ELF-1 (cell line): ENCODE data around the gene EBP.
"Not testable (repeated sequence)": the region's sequence is repeated elsewhere in the genome, so short reads cannot be mapped to it uniquely, and the experiment has no call there.

Experiments
- DNase-seq: peaks from one replicate; pipeline ENCODE4 v3.0.0-alpha.2; 2016; ENCODE audit warnings: low read depth, low spot score

The EBP gene

DNA sequence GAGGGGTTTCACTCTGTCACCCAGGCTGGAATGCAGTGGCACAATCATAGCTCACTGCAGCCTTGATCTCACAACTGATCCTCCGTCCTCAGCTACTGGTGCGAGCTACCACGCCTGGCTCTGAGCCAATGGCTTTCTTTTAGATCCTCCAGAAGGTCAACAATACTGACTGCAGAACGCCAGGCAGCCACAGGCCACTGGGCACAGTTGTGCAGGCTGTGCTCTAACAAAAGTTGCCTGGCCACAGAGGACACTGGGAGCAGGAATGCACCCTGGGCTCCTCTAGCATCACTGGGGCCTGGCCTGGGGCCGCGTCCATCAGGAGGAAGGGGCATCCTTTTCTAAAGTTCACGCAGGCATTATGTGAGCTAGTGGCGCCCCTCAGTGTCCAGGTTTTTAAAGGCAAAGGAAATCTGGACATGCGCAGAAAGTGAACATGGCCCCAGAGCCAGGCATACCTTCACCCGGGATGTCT, 27.7 kb upstream of the EBP start:
- DNase-seq: peak; percentile 91

DNA sequence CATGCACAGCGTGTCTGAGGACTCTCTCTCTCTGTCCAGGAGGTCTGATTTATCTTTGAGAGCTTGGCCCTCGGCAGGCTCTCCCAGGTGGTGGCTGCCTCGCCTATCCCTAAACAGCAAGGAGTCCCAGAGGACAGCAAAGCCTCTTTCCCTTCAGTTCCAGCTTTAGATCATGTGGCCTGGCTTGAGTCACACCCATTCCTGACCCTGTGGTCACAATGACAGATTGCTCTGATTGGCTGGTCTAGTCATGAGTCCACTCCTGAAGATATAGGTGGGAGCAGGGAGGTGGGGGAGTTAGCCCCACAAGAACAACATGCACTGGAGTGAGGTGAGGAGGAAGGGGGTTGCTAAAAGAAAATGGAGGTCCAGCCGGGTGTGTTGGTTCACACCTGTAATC, 24.9 kb upstream of the EBP start:
- no peak for DNase-seq

GRCh38 chrX:48497871-48498270, 23.7 kb upstream of the EBP start:
- DNase-seq: no peak

DNA sequence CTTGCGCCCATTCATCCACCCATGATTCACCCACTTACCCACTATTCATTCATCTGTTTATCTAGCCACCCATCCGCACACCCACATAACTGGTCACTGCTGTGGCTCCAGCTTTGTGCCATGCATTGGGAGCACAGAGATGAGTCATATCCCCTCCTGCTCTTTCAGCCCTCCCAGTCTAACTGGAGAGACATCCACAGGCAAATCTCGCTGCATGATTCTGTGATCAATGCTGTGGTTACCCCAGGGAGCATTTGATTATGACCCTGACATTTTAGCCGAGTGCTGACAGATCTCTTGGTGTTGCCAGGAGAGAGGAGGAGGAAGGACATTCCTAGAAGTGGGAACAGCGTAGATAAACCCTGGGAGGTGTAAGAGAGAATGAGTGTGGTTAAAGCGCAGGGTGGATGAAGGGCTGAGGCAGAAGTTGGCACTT, 23.2 kb upstream of the EBP start:
- DNase-seq: no peak

GRCh38 chrX:48504261-48504660, 17.3 kb upstream of the EBP start:
- DNase-seq: no peak

DNA sequence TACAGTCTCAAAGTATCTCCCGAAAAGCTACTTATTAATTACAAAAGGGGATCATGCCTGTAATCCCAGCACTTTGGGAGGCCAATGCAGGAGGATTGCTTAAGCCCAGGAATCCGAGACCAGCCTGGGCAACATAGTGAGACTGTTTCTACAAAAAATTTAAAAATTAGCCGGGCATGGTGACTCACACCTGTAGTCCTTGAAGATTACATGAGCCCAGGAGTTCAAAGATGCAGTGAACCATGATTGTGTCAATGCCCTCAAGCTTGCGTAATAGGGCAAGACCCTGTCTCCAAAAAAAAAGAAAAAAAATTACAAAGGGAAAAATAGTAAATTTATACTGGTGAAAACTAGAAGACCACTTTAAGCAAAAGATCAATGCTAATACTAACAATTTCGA, 16.1 kb upstream of the EBP start:
- DNase-seq: no peak

DNA sequence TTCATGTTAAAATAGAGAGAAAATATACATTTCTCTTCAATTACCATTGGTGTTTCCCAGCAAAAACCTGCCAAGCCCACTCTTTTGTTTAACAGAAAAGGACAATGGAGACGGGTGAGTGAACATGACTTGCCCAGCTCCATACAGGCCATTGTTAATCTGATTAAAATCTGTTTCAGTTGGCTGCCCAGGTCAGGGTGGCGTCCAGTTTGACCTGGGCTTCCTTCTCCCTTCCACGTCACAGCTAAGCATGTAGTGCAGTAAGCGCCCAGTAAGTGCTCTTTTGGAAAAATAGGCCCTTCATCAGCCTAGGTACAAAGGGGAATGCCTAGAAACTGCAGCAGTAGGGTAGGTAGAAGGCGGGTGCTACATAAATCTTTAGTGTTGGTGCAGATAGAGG, 14.4 kb upstream of the EBP start:
- no peak for DNase-seq

DNA sequence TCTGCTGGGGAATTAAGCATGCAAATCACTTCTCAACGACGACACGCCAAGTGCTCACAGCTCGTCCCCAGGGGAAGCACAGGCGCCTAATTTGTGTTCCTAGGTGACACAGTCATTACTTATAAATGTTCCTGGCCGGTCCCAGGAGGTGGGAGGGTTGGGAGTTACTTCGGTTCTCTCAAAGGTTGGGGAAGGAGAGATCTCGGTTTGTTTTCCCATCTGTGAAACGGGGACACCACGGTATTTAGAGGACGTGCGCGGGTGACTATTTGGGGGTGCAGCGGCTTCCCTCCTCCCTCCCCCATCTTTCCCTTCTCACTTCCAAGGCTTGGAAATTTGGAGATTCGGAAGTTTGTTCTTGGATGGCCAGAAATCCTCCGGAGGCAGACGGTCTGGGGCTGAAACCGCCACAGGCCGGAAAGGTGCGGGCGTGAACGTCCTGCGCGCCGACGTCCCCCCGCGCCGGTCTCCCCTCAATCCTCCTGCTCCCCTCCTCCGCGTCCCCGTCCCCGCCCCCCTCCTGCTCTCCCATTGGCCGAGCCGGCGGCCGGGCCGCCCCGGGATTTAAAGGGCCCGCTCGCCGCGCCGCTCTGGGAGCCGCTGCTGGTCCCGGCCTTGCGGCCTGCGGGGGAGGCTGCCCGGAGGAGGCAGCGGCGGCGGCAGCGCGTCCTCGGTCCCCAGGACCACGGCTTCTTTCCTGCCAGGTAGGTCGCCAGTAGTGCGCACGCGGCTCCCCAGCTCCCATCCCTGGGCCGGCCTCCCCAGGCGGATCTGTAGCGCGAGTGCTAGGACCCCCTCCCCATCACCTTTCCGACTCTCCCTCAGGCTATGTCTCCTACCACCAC, 13.0 kb upstream of the EBP start, which contains the start of gene PORCN:
PORCN (plus strand) TSS at position 593 of the 845 bp plus-strand sequence. CDS start 829 bp downstream, outside the sequence.
- peak; percentile 57 for DNase-seq

- DNase-seq: no peak
These were observed 12.4 kb upstream of the EBP start for GRCh38 chrX:48509245-48509590.

DNA sequence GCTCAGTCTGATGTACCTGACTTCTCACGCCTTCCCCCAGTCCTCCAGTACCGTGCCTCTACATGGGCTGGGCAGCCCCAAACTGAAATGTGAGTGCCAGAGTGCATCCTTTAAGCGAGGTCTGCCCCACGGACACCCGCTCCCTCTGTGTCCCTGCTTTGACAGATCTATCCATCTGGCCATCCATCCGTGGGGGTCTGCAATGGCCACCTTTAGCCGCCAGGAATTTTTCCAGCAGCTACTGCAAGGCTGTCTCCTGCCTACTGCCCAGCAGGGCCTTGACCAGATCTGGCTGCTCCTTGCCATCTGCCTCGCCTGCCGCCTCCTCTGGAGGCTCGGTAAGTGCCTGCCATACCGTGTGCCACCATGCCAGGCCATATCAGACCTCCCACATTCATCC, 12.0 kb upstream of the EBP start:
- no peak for DNase-seq

DNA sequence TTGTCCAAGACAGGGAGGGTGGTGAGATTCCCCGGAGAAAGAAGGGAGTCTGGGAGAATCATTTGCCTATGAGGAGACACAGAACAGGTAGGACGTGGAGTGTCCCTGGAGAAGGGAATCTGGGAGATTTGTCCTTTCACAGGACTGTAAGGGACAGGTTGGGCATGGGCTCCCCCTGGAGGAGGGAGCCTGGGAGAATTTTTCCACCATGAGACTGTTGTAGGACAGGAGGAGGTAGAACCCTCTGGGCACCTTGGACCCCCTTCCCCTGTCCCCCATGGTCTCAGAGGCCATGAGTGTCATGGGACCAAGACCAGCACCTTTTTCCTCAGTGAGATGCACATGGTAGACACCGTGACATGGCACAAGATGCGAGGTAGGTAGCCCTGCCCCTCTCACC, 10.0 kb upstream of the EBP start:
- peak; percentile 25 for DNase-seq

- no peak for DNase-seq
These were observed 9.2 kb upstream of the EBP start for GRCh38 chrX:48512371-48512935.

GRCh38 chrX:48513670-48514069, 7.9 kb upstream of the EBP start:
- DNase-seq: peak; percentile 48

DNA sequence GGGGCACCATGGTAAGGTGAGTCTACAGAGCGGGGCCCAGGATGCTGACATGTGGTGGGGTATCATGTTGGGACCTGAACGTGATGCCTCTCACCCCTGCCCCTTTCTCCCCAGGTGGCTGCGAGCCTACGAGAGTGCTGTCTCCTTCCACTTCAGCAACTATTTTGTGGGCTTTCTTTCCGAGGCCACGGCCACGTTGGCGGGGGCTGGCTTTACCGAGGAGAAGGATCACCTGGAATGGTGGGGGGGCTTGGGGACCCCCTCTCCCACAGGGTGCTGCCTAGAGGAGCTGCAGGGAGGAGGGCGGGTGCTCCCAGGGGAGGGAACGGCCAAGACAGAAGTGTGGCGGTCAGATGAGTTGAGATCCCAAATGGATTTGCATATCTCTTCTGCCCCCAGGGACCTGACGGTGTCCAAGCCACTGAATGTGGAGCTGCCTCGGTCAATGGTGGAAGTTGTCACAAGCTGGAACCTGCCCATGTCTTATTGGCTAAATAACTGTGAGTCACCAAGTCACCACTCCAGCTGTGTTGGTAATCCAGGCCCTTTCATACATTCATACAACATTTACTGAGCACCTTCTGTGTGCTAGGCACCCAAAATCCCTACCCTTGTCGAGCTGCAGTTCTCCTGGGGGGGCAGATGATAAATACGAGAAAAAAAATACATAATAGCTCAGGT, 7.3 kb upstream of the EBP start:
- peak; percentile 29 for DNase-seq

DNA sequence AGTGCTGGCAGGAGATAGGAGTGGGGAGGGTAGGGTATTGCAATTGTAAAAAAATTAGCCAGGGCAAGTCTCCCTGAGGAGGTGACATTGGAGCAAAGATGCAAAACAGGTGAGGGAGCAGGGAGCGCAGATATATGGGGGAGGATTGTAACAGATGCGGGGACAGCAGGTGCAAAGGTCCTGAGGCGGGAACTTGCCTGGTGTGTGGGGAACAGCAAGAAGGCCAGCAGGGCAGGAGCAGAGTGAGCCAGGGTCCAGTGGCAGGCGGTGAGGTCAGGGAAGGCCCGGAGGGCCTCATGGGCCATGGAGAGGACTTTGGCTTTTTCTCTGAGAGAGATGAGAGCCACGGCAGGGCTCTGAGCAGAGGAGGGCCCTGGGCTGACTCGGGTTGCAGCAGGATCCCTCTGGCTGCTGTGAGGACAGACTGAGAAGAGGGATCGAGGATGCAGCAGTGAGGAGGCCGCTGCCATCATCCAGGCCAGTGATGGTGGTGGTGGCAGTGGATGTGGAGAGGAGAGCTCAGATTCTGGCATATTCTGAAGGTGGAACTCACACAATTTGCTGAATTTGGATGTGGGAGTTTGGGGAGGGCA, 6.6 kb upstream of the EBP start:
- DNase-seq: no peak

DNA sequence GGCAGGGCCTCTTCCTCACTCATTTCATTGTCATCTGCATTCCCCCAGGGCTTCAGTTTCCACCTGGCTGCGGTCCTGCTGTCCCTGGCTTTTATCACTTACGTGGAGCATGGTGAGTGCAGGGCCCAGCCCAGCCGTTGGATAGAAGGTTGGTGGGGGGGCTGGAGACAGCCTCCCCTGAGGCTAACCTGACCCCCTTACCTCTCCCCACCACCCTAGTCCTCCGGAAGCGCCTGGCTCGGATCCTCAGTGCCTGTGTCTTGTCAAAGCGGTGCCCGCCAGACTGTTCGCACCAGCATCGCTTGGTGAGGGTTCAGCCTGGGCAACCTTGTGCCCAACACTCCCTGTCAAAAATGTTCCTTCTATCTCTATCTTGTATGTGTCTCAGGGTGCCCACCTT, 5.8 kb upstream of the EBP start:
- peak; percentile 49 for DNase-seq

DNA sequence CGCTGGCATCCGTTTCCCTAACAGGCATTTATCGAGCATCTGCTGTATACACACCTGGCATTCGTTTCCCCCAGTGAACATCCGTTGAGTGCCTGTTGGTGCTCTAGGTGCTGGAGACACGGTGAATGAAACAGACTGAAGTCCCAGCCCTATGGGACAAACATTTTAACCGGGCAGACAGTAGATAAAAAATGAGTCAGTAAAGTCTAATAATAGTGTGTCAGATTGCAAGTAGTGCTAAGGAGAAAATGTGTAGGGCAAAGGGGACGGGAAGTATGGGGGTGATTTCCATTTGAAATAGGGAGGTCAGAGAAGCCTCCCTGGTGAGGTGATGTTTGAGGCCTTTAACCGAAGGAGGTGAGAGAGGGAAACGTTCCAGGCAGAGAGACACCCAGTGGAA, 5.3 kb upstream of the EBP start:
- DNase-seq: no peak

DNA sequence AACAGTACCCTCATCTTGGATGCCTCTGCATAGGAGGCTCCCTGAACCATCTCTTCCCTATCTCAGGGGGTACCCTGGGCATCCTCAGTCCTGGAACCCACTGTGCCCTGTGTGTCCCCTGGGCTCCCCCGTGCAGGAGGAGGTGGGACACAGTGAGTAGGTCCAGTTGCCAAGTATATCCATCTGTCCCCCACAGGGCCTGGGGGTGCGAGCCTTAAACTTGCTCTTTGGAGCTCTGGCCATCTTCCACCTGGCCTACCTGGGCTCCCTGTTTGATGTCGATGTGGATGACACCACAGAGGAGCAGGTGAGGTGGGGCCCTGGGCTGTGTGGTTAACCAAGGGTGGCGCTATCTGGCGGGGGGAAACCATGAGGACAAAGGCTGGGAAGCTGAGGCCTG, 4.6 kb upstream of the EBP start:
- no peak for DNase-seq

GRCh38 chrX:48519481-48519880, 2.1 kb upstream of the EBP start:
- DNase-seq: not testable (repeated sequence)

GRCh38 chrX:48520455-48520854, 1.2 kb upstream of the EBP start:
- DNase-seq: no peak

DNA sequence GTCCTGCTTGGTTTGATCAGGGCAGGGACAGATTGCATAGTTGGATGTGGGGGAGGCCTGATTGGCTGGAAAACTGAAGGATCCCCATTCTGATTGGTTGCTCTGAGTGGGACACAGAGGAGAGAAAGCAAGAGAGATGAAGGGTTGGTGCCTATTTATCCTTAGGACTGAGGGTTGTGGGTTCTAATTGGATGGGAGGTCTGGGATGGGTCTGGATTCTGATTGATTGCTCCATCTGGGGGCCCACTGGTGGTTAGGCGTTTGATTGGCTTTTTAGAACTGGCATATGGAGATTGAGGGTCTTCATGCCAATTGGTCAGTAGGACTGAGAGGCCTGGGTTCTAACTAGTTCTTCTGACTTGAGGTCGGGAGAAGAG, 644 bp upstream of the EBP start:
- no peak for DNase-seq

- DNase-seq: peak; percentile 39
These were observed 683 bp downstream of the EBP start for GRCh38 chrX:48522291-48522690.
